ENCODE measurements around the gene MEOX1.

Gene MEOX1

DNA sequence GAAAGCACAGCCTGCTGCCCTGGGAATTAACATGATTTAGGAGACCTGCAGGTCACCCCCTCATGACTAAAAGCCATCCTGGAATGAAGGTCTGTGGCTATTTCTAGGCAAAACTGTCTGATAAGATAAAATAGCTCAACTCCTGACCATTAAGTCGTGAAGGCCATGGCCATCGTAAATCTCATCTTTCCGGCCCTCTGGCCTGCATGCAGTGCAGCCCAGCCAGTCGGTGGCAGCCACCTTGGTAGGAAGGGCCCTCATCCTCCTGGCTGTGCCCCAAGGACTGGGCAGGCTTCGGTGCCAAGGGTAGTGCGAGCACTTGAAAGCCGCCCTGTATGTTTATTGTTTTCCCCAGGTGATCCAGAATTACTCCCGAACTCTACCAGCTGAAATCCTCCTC lies 18.2 kb upstream of the MEOX1 start:
- no peak for DNase-seq (ENCODE audit: low spot score)

DNA sequence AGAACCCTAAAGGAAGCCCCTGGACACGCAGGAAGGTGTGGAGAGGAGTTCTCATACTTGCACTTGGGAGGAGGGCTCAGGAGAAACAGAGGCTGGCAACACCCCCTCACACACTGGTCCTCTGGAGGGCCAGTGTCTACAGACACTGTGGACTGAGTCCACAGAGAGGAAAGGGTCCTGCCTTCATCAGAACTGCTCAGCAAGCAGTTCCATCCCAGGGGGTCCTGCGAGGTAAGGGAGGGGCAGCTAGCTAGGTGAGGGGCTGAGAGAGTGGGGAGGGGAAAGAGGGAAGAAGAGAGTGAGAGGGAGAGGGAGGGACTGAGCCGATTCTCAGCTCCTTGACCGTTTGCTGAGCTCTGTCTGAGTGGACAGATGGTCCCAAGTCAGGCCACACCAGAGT lies 17.7 kb upstream of the MEOX1 start:
- no peak for DNase-seq (ENCODE audit: low spot score)

DNA sequence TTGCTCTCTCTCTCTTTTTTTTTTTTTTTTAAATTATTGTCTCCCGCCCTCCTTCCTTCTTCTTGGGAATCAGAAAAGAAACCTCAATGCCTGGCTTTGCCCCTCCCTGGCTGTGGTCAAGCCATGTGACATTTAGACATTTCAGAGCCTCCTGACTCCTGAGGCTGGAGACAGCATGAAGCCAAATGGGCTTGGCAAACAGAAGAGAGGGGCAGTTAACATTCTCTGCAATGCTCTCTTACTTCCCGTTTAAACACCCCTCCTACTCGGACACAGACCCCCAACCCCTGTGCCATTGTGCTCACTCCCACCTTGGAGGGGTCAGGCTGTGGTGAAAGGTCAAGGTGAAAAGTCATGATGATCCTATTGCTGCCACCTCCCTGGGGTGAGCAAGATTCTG lies 14.7 kb upstream of the MEOX1 start:
- peak; percentile 9 for DNase-seq (ENCODE audit: low spot score)

DNA sequence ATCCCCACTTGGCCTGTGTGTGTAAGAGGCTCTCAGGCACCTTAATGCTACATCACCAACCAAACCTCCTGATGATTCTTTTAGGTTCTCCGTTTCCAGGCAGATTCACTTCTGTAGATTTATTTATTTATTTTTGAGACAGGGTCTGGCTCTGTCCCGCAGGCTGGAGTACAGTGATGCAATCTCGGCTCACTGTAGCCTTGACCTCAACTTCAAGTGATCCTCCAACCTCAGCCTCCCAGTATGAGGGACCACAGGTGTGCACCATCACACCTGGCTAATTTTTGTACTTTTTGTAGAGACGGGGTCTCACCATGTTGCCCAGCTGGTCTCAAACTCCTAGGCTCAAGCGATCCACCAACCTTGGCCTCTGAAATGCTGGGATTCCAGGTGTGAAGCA lies 12.7 kb upstream of the MEOX1 start:
- DNase-seq (ENCODE audit: low spot score): no peak

DNA sequence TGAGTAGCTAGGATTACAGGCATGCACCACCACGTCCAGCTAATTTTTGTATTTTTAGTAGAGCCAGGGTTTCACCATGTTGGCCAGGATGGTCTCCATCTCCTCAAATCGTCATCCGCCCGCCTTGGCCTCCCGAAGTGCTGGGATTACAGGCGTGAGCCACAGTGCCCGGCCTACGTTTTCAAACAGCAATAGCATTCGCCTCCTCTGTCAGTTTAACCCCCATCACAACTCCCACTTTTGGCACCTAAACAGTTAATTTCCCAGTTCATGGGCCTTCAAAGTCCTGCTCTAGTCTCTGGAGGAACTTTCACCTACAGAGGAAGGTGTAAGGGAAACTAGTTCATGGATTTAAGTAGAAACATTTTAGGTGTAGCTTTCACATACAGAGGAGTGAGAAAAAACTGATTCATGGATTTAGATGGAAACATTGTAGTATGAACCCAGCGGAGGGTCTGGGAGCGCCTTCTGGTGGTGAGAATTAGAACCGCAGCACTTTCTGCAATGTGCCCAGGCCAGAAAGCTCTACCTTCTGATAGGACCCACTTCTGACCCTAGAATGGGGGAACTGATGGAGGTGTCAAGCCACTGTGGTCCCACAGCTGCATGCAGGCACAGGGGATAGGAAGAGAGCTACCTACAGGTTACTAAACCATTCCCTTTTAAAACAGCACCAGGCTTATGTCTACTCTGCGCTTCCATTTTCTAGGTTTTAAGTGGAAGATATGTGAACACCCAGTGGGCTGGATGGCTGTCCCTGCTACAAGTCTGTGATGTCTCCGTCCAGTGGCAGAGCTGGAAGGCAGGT lies 12.0 kb upstream of the MEOX1 start:
- DNase-seq (ENCODE audit: low spot score): peak; percentile 44

DNA sequence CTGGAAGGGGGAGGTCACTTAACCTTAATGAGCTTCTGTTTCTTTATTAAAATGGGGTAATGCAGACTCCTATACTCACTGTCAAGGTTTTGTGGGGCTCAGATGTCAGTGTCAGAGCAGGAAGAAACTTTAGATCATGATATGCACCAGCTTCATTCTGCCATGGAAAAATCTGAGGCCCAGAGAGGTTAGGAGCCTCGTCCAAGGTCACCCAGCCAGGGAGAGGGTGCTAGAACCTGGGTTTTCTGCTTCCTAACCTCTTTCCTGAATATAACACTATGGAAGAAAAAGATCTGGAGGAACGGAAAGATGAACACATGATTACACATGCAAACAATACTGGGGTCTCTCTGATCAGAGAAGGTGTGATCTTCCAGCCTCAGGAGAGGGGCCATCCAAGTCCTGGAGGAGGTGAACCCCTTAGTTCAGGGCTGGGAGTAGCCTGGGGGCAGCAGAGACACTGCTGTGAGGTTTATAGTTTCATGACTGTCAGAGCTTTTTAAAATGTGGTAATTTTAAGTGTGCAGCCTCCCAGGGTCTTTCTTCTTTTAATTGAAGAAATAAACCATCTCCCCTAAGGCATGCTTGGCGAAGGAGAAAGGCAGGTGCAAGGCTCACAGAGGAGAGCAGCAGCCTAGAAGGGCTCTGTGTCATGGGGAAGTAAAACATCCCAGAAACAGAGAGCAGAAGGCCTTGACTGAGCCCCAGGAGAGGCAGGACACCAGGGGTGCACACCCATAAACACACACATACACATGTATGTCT lies 10.2 kb upstream of the MEOX1 start:
- no peak for DNase-seq (ENCODE audit: low spot score)

DNA sequence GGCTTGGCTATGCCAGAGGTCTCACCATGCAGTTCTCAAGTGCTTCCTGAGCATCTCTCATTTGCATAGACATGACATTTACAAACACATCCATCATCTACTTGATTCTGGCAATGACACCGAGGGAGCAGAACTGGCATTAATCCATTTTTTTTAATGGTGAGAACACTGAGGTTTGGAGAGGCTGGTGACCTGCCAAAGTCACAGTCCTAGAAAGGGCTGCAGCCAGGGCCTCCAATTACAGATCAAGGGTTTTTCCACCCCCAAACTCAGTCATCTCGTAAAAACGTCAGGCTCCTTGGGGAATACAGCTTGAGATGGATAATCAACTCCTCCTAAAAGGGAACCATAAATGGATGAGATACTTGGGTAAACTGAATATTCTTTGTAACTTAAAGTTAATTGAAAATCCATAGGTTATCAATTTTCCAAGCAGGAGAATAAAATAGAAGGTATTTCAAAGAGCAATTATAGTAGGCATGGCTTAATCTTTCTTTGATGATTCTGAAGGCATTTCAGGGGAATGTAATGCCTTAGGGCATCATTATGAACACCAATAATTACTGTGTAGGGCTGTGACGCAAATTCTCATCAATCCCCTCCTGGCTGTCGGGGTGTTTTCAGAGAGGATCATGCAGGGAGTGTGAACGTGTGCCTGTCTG lies 9.4 kb upstream of the MEOX1 start:
- DNase-seq (ENCODE audit: low spot score): peak; percentile 13

DNA sequence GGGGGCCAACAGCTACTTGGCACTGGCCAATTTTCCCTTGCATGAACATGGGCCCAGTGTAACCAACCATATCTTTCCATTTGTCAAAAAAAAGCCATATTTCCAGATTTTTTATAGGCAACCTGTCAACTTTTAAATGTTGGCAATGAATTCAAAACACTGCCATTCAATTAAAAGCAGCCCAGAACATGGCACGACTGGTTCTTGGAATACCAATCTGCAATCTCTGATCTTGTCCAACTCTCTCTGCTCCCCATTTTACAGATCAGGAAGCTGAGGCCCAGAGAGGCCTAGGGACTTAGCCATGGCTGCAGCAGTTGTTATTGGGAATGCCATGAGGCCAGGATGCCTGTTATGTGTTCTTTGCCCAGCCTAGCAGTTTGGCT lies 8.9 kb upstream of the MEOX1 start:
- DNase-seq (ENCODE audit: low spot score): no peak

DNA sequence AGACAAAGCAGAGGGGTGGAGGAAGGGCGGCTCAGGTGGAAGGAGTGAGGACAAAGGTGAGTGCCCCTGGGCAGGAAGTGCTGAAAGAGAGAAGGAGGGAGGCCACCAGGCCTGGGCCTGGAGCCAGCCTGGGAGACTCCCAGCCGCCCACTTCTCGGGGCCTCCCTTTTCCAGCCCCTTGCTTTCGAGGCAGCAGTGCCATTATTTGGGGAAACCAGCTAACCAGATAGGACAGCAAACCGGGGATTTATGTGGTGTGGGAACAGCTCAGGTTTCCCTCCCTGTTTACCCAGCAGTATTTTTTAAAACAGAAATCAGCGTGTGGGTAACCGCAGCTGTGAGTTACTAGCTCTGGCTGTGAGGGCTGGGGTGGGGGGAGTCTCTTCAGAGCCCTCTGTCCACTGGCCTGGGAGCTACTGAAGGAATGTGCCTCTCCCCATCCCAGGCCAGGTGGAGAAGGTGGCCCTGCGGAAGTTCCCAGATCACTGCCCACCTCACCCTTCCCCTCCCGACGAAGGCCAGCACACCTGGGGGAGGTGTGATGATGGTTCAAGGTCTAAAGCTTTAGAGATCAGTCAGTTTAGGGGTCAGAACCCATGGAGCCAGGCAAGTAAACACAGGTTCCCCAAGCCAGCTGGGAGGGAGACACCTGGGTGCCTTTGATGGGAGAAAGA lies 8.4 kb upstream of the MEOX1 start:
- no peak for DNase-seq (ENCODE audit: low spot score)

DNA sequence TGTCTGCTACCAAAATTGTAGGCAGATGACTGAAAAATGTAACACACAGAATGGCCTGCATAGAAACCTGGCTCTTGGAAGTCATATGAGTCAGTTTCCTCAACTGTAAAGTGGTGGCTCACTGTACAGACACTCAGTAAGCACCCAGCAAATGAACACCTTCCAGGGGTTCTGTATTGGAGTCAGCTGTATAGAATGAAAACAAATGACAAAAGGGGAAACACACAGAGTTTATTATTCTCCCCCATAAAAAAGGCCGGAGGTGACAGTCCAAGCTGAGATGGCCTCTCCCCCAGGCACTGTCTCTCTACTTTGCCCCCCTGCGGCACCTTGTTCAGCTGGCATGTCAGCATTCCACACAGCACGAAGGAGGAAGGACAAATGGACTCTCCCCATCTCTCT lies 6.2 kb upstream of the MEOX1 start:
- no peak for DNase-seq (ENCODE audit: low spot score)

DNA sequence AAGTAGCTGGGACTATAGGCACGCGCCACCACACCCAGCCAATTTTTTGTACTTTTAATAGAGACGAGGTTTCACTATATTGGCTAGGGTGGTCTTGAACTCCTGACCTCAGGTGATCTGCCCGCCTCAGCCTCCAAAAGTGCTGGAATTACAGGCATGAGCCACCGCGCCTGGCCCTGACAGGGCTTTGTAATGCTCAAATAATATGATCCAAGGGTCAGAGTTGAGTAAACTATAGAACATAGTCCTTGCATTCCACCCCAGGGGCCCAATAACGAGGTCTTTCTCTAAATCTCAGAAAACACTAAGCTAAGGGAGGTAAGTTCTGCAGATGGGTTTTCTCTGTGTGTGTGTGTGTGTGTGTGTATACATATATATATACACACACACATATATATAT lies 5.8 kb upstream of the MEOX1 start:
- no peak for DNase-seq (ENCODE audit: low spot score)

DNA sequence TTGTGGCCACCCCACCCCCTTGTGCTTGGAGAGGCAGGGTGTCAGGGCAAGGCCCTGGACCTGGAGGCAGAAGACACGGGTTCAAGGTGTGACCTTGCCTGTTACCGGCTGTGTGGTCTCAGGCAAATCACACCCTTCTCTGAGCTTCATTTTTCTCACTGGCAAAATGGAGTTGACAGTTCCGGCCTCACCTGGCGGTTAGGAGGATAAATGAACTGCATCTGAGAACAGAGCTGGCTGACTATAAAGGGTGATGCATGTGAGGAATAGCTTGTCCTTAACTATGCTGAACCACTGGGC lies 4.2 kb upstream of the MEOX1 start:
- no peak for DNase-seq (ENCODE audit: low spot score)

DNA sequence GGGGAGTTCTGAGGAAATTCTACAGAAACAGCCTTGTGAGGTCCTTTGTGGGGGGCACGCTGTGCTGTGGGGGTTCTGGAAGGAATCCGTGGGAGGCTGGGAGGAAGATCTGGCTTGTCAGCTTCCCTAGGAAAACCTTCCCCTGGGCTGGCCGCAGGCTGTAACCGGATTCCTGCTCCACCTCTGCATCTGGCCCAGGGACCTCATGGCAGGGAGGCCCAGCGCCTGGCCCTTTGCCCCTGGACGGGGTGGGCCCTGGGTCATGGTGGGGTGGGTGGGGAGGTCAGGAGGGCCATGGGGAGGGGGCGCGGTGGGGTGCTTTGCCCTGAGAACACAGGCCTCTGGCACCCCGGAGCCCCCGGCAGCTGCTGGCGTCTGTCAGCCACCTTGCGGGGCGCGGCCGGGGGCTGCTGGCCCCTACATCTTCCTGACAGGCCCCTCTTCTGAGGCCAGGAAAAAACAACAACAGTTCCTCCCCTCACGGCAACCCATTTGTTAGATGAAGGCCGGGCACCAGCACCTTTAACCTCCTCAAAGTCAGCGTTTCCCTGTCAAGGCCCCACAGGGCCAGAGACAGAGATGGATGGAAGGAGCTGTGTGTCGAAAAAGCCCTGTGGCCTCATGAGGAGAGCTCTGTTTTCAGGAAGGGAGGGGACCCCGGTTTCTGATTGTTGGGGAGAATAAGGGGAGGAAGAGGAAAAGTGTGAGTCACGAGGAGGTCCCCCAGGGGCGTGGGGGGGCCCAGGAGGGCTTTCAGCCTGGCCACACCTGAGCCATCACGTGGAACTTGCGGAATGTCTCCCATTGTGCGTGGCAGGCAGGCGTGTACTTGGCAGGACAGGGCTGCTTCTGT lies 3.6 kb upstream of the MEOX1 start:
- DNase-seq (ENCODE audit: low spot score): no peak

DNA sequence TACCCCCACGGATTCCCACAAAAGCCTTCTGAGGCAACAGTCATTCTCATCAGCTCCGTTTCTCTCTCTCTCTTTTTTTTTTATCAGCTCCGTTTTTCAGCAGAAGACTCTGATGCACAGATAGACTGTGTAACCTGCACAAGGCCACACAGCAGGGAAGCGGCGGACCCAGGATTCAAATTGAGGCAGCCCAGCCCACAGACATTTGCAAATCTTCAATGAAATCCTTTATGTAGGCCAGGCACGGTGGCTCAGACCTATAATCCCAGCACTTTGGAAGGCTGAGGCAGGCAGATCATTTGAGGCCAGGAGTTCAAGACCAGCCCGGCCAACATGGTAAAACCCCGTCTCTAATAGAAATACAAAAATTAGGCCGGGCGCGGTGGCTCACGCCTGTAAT lies 2.4 kb upstream of the MEOX1 start:
- no peak for DNase-seq (ENCODE audit: low spot score)

DNA sequence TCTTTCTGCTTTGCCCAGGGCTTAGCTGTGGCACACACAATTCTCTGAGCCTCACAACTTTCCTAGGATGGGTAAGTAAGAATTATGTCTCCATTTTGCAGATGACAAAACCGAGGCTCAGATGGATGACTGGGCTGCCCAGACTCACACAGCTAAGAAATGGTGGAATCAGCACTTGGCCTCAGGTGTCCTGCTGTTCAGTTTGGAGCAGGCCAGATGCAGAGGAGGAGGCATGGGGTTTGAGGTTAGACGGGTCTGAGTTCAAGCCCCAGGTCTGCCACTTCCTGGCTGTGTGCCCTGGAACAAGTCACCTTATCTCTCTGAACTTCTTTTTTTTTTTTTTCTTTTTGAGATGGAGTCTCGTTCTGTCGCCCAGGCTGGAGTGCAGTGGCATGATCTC lies 1.7 kb upstream of the MEOX1 start:
- DNase-seq (ENCODE audit: low spot score): no peak

DNA sequence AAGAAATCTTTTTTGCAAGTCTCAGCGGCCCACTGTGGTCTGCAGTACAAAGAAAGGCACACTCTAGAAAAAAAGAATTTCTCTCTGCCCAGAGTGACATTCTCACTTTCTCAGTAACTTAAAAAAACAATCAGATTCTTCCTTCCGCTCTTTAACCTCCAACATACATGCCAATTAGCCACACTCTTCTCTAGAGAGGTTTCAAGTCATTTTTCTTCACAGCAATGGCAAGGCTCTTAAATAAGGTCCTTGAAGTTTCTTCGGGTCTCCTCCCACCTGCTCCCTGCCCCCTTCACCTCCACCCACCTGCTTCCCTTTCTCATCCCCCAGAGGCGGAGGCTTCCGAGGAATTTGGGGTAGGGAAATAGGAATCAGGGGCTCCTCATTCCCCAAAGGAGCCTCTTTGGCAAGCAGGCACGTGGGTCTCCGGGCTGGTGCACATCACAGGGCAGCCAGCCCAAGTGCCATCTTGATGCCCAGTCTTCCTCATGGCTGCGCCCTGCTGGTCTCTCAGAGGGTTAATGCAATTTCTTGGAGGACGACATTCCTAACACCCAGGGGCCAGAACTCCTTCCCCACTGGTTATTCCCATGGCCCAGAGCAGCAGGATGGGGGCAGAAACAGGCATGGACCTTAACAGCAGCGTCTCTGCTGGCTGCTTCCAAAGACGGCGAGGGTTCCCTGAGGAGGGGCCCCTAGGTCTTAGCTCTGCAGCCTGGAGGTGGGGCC lies 855 bp upstream of the MEOX1 start:
- no peak for DNase-seq (ENCODE audit: low spot score)

DNA sequence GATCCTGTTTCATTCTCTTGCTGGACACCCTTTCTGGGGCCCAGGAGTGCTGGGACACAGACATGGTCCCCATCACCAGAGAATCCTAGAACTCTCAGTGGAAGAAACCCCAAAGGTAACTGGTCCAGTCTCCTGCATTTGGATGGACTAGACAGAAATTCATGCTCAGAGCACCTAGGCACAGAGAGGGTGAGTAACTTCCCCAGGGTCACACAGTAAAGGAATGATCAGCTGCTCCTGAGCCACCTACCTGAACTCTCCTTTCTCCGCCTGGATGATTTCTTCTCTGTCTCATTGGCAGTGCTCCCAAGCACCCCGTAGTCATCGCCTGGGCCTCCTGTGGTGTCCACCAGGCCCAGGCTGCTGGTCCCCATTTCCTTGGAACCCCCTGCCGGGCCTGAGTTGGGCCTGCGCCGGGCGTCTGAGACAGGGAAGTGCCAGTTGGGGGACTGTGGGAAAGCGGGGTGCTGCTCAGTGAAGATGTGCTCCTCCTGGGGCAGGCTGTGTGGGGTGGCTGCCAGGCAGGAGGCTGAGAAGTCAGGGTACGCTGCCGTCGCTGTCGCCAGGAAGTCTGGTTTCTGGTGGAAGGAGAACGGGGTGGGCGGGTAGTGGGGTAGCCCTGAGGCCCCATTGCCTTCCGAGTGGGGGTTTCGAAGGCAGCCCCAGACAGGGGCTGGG lies 767 bp downstream of the MEOX1 start:
- DNase-seq (ENCODE audit: low spot score): no peak

DNA sequence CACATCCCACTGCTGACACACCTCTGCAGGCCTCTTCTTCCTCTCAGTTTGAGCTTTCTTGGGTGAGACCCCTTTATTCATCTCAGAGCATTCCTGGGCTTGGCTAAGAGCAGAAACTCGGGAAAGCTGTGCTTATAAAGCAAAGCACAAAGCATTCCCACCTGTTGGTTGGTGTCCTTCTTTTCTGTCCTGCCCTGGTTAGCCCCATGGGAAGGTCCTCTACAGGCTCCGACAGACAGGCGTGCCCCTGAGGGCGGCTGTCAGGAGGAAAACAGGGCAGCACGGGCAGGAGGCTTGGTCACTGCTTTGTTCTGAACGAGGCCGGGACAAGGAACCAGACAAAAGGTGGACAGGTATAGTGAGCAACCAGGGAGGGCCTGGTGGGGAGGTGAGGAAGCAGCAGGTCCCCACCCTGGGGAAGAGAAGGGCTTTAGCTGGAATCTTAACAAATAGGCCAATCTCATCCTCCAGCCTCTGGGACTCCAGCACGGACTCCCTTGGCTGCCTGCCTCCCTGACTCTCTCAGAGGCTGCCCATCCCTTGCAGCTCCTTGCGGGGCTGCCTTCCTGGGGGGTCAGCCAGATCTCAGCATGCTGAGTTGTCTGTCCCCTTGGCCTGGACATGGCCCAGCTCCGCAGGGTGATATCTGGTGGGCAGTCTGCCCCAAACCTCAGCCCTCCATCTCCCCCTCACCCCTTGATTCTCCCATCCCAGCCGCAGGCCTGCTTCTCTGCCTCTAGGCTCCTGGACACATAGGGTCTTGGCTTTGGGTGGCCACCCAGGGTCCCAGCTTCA lies 1.7 kb downstream of the MEOX1 start:
- DNase-seq (ENCODE audit: low spot score): no peak

DNA sequence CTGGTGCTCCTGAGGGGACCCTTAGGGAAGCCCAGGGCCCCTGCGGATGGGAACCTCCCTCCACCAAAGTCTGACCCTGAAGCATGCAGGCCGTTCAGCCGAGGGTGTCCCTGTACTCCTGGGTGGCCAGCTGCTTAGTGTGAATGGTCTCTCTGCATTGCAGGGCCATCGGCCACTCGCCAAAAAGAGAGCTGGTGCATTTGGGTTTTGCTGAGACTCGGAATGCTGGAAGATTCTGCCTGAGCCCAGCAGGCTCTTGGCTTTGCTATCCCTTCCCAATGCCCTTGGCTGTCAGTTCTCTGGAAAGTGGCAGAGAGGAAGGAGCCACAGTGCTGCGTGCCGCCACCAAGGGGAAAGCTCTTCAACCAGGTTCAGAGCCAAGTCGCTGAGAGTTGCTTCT lies 2.8 kb downstream of the MEOX1 start:
- peak; percentile 24 for DNase-seq (ENCODE audit: low spot score)

Data from pons (tissue), 1 donor.